HepG2 (cell line): ENCODE measurements around the gene ATP8A2. TPM values are rescaled to one million over a fixed set of nuclear protein-coding genes. Genes with fewer than 3 reads are reported as not detected.

Experiments used
- ATAC-seq: fragments of 200-7000 bp; cut with Tn5 transposase; 3 replicates; pipeline ENCODE4 v1.9.1; 2020; ENCODE audit warnings: mild to moderate bottlenecking, moderate library complexity
- BruUV-seq: library from RNA; stranded (reverse); fragments of 400-500 nt; replicated peaks from 2 replicates; lab custom pipeline; 2021; lab: Mats Ljungman, UMichigan
- CTCF ChIA-PET: fragments of 300-600 bp; formaldehyde crosslinking; extraction: SDS; loops from one replicate; lab custom pipeline; 2021; ENCODE audit warnings: low total read pairs, inconsistent platforms, low intra/inter-chr PET ratio; lab: Yijun Ruan, JAX
- POLR2A ChIA-PET: fragments of 350-600 bp; sonication (Branson Sonifier 250); formaldehyde crosslinking; loops from one replicate; lab custom pipeline; 2020; ENCODE audit warnings: antibody characterized with exemption, inconsistent platforms; lab: Yijun Ruan, JAX
- DNase-seq: peaks from one replicate; pipeline ENCODE4 v3.0.0-alpha.2; 2015; ENCODE audit warnings: low spot score
- FAIRE-seq: peaks from 3 replicates; lab custom pipeline; 2011; peaks lifted over from hg19 to GRCh38; lab: Jason Lieb, UNC
- H2AFZ ChIP-seq: one replicate; pipeline ENCODE4 v1.6.1; 2011; ENCODE audit warnings: low read length, inconsistent platforms
- H3K27ac ChIP-seq: fragments of 300-600 bp; 3 replicates; pipeline ENCODE4 v1.8.0; 2011; ENCODE audit warnings: mixed run types, mild to moderate bottlenecking, mixed read lengths, low read length, inconsistent platforms; ENCODE audit not compliant: insufficient read depth; ENCODE audit errors: extremely low read length
- H3K27me3 ChIP-seq, 2 experiments: fragments of 200-600 bp in 1 of 2; 2 replicates in 1 of 2; 3 replicates in 1 of 2; pipeline versions ENCODE4 v1.6.0 to v1.8.0; 2011; ENCODE audit warnings: low read length in 2 of 2, mild to moderate bottlenecking in 2 of 2, moderate library complexity in 2 of 2, inconsistent platforms in 1 of 2; ENCODE audit not compliant: insufficient read depth in 2 of 2, control insufficient read depth in 1 of 2
- H3K36me3 ChIP-seq, 2 experiments: fragments of 200-600 bp in 1 of 2; replicated peaks in 1 of 2; 2 replicates in 1 of 2; 3 replicates in 1 of 2; pipeline versions ENCODE4 v1.5.1 to v1.8.0; 2011; ENCODE audit warnings: low read length in 2 of 2, inconsistent platforms in 1 of 2; ENCODE audit not compliant: insufficient read depth in 2 of 2, control insufficient read depth in 1 of 2
- H3K4me1 ChIP-seq: 2 replicates; pipeline ENCODE4 v1.5.1; 2012; ENCODE audit warnings: low read length, inconsistent platforms; ENCODE audit not compliant: insufficient read depth
- H3K4me2 ChIP-seq: 2 replicates; pipeline ENCODE4 v1.6.0; 2011; ENCODE audit warnings: low read depth, low read length, inconsistent platforms
- H3K4me3 ChIP-seq, 3 experiments: fragments of 200-600 bp in 1 of 3; sonication (generic), shearing (Covaris generic) in 1 of 3; replicated peaks in 1 of 3; 2 replicates each; pipeline ENCODE4 v1.5.1; 2011 to 2016; ENCODE audit warnings: low read length in 3 of 3, inconsistent platforms in 2 of 3, low read depth in 2 of 3, mild to moderate bottlenecking in 2 of 3, control low read depth in 1 of 3, mixed read lengths in 1 of 3; ENCODE audit not compliant: insufficient read depth in 1 of 3
- H3K79me2 ChIP-seq: one replicate; pipeline ENCODE4 v1.6.1; 2011; ENCODE audit warnings: low read length, inconsistent platforms; ENCODE audit not compliant: insufficient read depth
- H3K9ac ChIP-seq: 2 replicates; pipeline ENCODE4 v1.6.0; 2011; ENCODE audit warnings: mild to moderate bottlenecking, low read depth, low read length, inconsistent platforms; ENCODE audit not compliant: insufficient read depth
- H3K9me3 ChIP-seq: 2 replicates; pipeline ENCODE4 v1.5.1; 2012; ENCODE audit warnings: mild to moderate bottlenecking, low read length
- H4K20me1 ChIP-seq: 2 replicates; pipeline ENCODE4 v1.6.0; 2011; ENCODE audit warnings: inconsistent platforms, mild to moderate bottlenecking, low read length, moderate library complexity; ENCODE audit not compliant: insufficient read depth
- CBX5 ChIP-seq: sonication (generic); formaldehyde crosslinking; IDR thresholded peaks from 2 replicates; pipeline ENCODE4 v1.4.0; 2020; ENCODE audit warnings: missing genetic modification reagents, borderline replicate concordance
- EP300 ChIP-seq, 3 experiments: sonication (generic) in 1 of 3; formaldehyde crosslinking in 1 of 3; IDR thresholded peaks; 2 replicates each; pipeline versions ENCODE4 v1.5.1 to v1.6.1; 2011 to 2020; ENCODE audit warnings: low read depth in 2 of 3, low read length in 2 of 3, borderline replicate concordance in 1 of 3, improper control_type of control experiment in 1 of 3, mild to moderate bottlenecking in 1 of 3, missing genetic modification reagents in 1 of 3, moderate library complexity in 1 of 3
- JUN ChIP-seq: sonication (generic); formaldehyde crosslinking; IDR thresholded peaks from 2 replicates; pipeline ENCODE4 v1.4.0; 2020; ENCODE audit warnings: mild to moderate bottlenecking, missing genetic modification reagents
- MTA3 ChIP-seq: sonication (generic); formaldehyde crosslinking; IDR thresholded peaks from 2 replicates; pipeline ENCODE4 v1.4.0; 2020; ENCODE audit warnings: missing genetic modification reagents
- ZNF317 ChIP-seq: sonication (generic); formaldehyde crosslinking; IDR thresholded peaks from 2 replicates; pipeline ENCODE4 v1.5.0; 2020; ENCODE audit warnings: mild to moderate bottlenecking, missing genetic modification reagents
- ZNF382 ChIP-seq: sonication (generic); formaldehyde crosslinking; IDR thresholded peaks from 2 replicates; pipeline ENCODE4 v1.5.0; 2020; ENCODE audit warnings: missing genetic modification reagents, mild to moderate bottlenecking, borderline replicate concordance
- ZNF569 ChIP-seq: sonication (generic); formaldehyde crosslinking; IDR thresholded peaks from 2 replicates; pipeline ENCODE4 v1.5.0; 2020; ENCODE audit warnings: mild to moderate bottlenecking, missing genetic modification reagents, moderate library complexity, borderline replicate concordance
- ZNF7 ChIP-seq: IDR thresholded peaks from 2 replicates; pipeline ENCODE4 v1.6.1; 2016; ENCODE audit warnings: missing biosample characterization, missing genetic modification reagents
- ZNF773 ChIP-seq: sonication (generic); formaldehyde crosslinking; IDR thresholded peaks from 2 replicates; pipeline ENCODE4 v1.4.0; 2020; ENCODE audit warnings: missing genetic modification reagents, borderline replicate concordance
- WGBS: methylation state at CpG from one replicate; pipeline ENCODE4 v1.1.6; 2017; ENCODE audit warnings: low lambda C conversion rate; 5-methylcytosine and 5-hydroxymethylcytosine counted together
- in situ Hi-C: cut with HindIII; loops from 2 replicates; pipeline ENCODE4 v1.10.0; 2017; ENCODE audit warnings: low pct_unique_long_range_greater_than_20kb; ENCODE audit not compliant: extremely low pct_ligation_motif_present
- intact Hi-C: fragments of 100-400 bp; cut with micrococcal nuclease; formaldehyde crosslinking; loops from one replicate; pipeline ENCODE4 v1.10.0; 2022; ENCODE audit not compliant: unreplicated experiment
- polyA plus RNA-seq, 8 experiments: library from polyadenylated mRNA; depleted of rRNA in 3 of 8; stranded (reverse) in 7 of 8; unstranded in 1 of 8; fragments of >200 nt; fragmentation: Illumina TruSeq in 4 of 8; extraction: Trizol in 4 of 8; gene quantifications; 2 replicates each; pipeline versions ENCODE4 v1.2.1 to v1.2.3, GENCODE V29; 2011 to 2016; ENCODE audit warnings: low read depth in 4 of 8, missing spikeins in 1 of 8, mixed read lengths in 1 of 8; ENCODE audit not compliant: insufficient read depth in 1 of 8
- total RNA-seq, 5 experiments: library from RNA; depleted of rRNA; stranded (reverse); fragments of >200 nt; fragmentation: Illumina TruSeq; extraction: Trizol; gene quantifications; 2 replicates each; pipeline ENCODE4 v1.2.3, GENCODE V29; 2016; ENCODE audit warnings: low read depth in 1 of 5
- TF ChIP-seq, protein P1 (sequence below): sonication (generic); formaldehyde crosslinking; IDR thresholded peaks from 2 replicates; pipeline ENCODE4 v1.4.0; 2020; ENCODE audit warnings: missing genetic modification reagents
- TF ChIP-seq, protein P2 (sequence below): sonication (generic); formaldehyde crosslinking; IDR thresholded peaks from 2 replicates; pipeline ENCODE4 v1.4.0; 2020; ENCODE audit warnings: missing genetic modification reagents, borderline replicate concordance
- TF ChIP-seq, protein P3 (sequence below): sonication (generic); formaldehyde crosslinking; IDR thresholded peaks from 2 replicates; pipeline ENCODE4 v1.4.0; 2020; ENCODE audit warnings: mild to moderate bottlenecking, missing genetic modification reagents

The ATP8A2 gene
- total and polyA plus RNA-seq, 2 of the 13 experiments (the other 11 are each of a cell fraction or from before 2014, with no cell fraction given): 0.09 TPM; not detected in 1

DNA sequence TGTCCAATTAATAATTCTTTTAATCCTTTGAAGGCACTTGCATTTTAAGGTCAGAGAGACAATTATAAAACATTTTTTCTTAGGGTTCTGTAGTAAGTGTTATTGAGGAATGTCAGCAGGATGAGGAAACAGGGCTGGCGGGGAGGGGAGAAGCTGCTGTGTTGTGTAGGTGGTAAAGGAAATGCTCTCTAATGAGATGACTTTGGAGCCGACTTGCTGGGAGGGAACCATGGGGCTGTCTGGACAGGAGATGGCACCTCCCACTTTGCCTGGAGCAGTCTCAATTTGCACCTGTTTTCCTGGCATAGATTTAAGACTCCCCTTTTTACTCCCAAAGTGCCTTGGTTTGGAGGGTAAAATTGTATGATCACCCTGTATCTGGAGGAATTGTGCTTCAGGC lies 230.4 kb downstream of the ATP8A2 start:
- ATAC-seq: no peak
- Histone ChIP-seq H3K4me3 (no peak overlapping the region), H3K4me2 (no peak overlapping the region)
- POLR2A ChIA-PET: no interaction called here
- TF ChIP-seq, protein P1, sequence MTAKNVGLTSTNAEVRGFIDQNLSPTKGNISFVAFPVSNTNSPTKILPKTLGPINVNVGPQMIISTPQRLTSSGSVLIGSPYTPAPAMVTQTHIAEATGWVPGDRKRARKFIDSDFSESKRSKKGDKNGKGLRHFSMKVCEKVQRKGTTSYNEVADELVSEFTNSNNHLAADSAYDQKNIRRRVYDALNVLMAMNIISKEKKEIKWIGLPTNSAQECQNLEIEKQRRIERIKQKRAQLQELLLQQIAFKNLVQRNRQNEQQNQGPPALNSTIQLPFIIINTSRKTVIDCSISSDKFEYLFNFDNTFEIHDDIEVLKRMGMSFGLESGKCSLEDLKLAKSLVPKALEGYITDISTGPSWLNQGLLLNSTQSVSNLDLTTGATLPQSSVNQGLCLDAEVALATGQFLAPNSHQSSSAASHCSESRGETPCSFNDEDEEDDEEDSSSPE (CRISPR knock-in tag): no peak
- TF ChIP-seq, protein P2, sequence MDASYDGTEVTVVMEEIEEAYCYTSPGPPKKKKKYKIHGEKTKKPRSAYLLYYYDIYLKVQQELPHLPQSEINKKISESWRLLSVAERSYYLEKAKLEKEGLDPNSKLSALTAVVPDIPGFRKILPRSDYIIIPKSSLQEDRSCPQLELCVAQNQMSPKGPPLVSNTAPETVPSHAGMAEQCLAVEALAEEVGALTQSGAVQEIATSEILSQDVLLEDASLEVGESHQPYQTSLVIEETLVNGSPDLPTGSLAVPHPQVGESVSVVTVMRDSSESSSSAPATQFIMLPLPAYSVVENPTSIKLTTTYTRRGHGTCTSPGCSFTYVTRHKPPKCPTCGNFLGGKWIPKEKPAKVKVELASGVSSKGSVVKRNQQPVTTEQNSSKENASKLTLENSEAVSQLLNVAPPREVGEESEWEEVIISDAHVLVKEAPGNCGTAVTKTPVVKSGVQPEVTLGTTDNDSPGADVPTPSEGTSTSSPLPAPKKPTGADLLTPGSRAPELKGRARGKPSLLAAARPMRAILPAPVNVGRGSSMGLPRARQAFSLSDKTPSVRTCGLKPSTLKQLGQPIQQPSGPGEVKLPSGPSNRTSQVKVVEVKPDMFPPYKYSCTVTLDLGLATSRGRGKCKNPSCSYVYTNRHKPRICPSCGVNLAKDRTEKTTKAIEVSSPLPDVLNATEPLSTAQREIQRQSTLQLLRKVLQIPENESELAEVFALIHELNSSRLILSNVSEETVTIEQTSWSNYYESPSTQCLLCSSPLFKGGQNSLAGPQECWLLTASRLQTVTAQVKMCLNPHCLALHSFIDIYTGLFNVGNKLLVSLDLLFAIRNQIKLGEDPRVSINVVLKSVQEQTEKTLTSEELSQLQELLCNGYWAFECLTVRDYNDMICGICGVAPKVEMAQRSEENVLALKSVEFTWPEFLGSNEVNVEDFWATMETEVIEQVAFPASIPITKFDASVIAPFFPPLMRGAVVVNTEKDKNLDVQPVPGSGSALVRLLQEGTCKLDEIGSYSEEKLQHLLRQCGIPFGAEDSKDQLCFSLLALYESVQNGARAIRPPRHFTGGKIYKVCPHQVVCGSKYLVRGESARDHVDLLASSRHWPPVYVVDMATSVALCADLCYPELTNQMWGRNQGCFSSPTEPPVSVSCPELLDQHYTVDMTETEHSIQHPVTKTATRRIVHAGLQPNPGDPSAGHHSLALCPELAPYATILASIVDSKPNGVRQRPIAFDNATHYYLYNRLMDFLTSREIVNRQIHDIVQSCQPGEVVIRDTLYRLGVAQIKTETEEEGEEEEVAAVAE: no peak
- TF ChIP-seq JUN (CRISPR knock-in tag) (no peak), ZNF317 (no peak), EP300 (IDR thresholded peaks at IDR 0.05; ENCODE audit: low read depth in 2 of 2, low read length in 2 of 2) (no peak), EP300 (CRISPR knock-in tag; IDR thresholded peaks at IDR 0.05; ENCODE audit: borderline replicate concordance) (no peak), ZNF569 (CRISPR knock-in tag) (no peak), CBX5 (CRISPR knock-in tag) (no peak), ZNF382 (CRISPR knock-in tag) (no peak), ZNF7 (CRISPR knock-in tag) (no peak), ZNF773 (CRISPR knock-in tag) (no peak), MTA3 (CRISPR knock-in tag) (no peak)
- TF ChIP-seq, protein P3, sequence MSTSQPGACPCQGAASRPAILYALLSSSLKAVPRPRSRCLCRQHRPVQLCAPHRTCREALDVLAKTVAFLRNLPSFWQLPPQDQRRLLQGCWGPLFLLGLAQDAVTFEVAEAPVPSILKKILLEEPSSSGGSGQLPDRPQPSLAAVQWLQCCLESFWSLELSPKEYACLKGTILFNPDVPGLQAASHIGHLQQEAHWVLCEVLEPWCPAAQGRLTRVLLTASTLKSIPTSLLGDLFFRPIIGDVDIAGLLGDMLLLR: no peak
- TF ChIP-seq, all 625 proteins: peak for 0
- Histone ChIP-seq H3K27me3 (no peaks in the 10 kb centered on the region; a peak in 1 of 5 replicates), H3K9ac (no peak overlapping the region), H2AFZ (no peak overlapping the region), H4K20me1 (no peaks in the 10 kb centered on the region), H3K4me1 (no peaks in the 10 kb centered on the region), H3K9me3 (no peaks in the 10 kb centered on the region), H3K79me2 (no peaks in the 10 kb centered on the region), H3K27ac (no peak overlapping the region), H3K36me3 (no peaks in the 10 kb centered on the region)
- BruUV-seq: no TSS peak
- CTCF ChIA-PET: no interaction called here
- DNase-seq: no peak
- in situ Hi-C loops: no loop called here
- WGBS: 0% methylated on average over 2 of the region's 2 CpGs
- intact Hi-C loops: no loop called here
- FAIRE-seq: no peak
